ENCODE measurements around the gene BARHL1.

DNA sequence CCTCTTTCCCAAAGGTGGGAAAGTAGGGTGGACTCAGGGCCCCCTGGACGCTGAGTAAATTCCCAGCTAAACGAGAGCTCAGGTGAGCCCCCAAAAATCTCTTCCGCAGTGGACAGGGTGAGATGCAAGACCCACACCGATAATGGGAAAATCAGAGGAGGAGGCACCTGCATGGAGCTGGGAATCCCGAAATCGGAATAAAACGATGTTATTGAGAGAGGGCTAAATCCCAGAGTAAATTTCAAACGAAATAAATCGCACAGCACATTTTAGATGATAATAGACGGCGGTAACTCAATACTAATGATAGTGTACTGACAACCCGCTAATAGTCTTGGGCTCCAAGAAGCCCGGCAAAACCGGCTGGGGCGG is 3.0 kb upstream of the BARHL1 start:
- TF ChIP-seq POLR2AphosphoS5 (IDR thresholded peaks at IDR 0.05) (no peak), POLR2A (IDR thresholded peaks at IDR 0.05) (no peak), EP300 (IDR thresholded peaks at IDR 0.05) (no peak)
- TF ChIP-seq, protein P1, sequence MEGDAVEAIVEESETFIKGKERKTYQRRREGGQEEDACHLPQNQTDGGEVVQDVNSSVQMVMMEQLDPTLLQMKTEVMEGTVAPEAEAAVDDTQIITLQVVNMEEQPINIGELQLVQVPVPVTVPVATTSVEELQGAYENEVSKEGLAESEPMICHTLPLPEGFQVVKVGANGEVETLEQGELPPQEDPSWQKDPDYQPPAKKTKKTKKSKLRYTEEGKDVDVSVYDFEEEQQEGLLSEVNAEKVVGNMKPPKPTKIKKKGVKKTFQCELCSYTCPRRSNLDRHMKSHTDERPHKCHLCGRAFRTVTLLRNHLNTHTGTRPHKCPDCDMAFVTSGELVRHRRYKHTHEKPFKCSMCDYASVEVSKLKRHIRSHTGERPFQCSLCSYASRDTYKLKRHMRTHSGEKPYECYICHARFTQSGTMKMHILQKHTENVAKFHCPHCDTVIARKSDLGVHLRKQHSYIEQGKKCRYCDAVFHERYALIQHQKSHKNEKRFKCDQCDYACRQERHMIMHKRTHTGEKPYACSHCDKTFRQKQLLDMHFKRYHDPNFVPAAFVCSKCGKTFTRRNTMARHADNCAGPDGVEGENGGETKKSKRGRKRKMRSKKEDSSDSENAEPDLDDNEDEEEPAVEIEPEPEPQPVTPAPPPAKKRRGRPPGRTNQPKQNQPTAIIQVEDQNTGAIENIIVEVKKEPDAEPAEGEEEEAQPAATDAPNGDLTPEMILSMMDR (IDR thresholded peaks at IDR 0.05): no peak

Data from upper lobe of left lung (tissue), 4 donors.